Astrocyte (in vitro differentiated cells and primary cell): ENCODE measurements around the gene TERT. TPM values are rescaled to one million over a fixed set of nuclear protein-coding genes. Genes with fewer than 3 reads are reported as not detected.

Experiments
- DNase-seq: peaks from one replicate; pipeline ENCODE4 v3.0.0-alpha.2; 2010; ENCODE audit warnings: low read depth
- FAIRE-seq: peaks from 2 replicates; lab custom pipeline; 2011; peaks lifted over from hg19 to GRCh38; lab: Jason Lieb, UNC
- H2AFZ ChIP-seq: 2 replicates; pipeline ENCODE4 v1.6.0; 2012; ENCODE audit warnings: low read depth, low read length, inconsistent platforms
- H3K27ac ChIP-seq: 2 replicates; pipeline ENCODE4 v1.5.1; 2011; ENCODE audit warnings: low read depth, low read length, inconsistent platforms
- H3K27me3 ChIP-seq: 2 replicates; pipeline ENCODE4 v1.6.0; 2011; ENCODE audit warnings: low read length, inconsistent platforms; ENCODE audit not compliant: insufficient read depth
- H3K36me3 ChIP-seq: 2 replicates; pipeline ENCODE4 v1.5.1; 2011; ENCODE audit warnings: low read length, inconsistent platforms; ENCODE audit not compliant: insufficient read depth
- H3K4me1 ChIP-seq: 2 replicates; pipeline ENCODE4 v1.5.1; 2011; ENCODE audit warnings: low read length, inconsistent platforms; ENCODE audit not compliant: insufficient read depth
- H3K4me2 ChIP-seq: 2 replicates; pipeline ENCODE4 v1.6.0; 2012; ENCODE audit warnings: low read length, inconsistent platforms
- H3K4me3 ChIP-seq: 2 replicates; pipeline ENCODE4 v1.5.1; 2011; ENCODE audit warnings: low read depth, mild to moderate bottlenecking, low read length, inconsistent platforms; ENCODE audit not compliant: insufficient read depth
- H3K79me2 ChIP-seq: 2 replicates; pipeline ENCODE4 v1.6.0; 2012; ENCODE audit warnings: mild to moderate bottlenecking, low read length, inconsistent platforms; ENCODE audit not compliant: insufficient read depth
- H3K9ac ChIP-seq: 2 replicates; pipeline ENCODE4 v1.6.0; 2012; ENCODE audit warnings: mild to moderate bottlenecking, low read length, inconsistent platforms
- H3K9me3 ChIP-seq: 2 replicates; pipeline ENCODE4 v1.5.1; 2012; ENCODE audit warnings: low read depth, mild to moderate bottlenecking, low read length, inconsistent platforms; ENCODE audit not compliant: insufficient read depth
- H4K20me1 ChIP-seq: 2 replicates; pipeline ENCODE4 v1.6.0; 2012; ENCODE audit warnings: low read length, inconsistent platforms; ENCODE audit not compliant: insufficient read depth
- H3K27ac Mint-ChIP-seq: one replicate; pipeline ENCODE4 v1.8.0; 2021; ENCODE audit warnings: mild to moderate bottlenecking, mixed read lengths; ENCODE audit not compliant: unreplicated experiment
- H3K27me3 Mint-ChIP-seq: one replicate; pipeline ENCODE4 v1.8.0; 2021; ENCODE audit warnings: low read depth, mixed read lengths; ENCODE audit not compliant: unreplicated experiment
- H3K36me3 Mint-ChIP-seq: one replicate; pipeline ENCODE4 v1.8.0; 2021; ENCODE audit warnings: low read depth, mixed read lengths; ENCODE audit not compliant: unreplicated experiment
- H3K4me1 Mint-ChIP-seq: one replicate; pipeline ENCODE4 v1.8.0; 2021; ENCODE audit warnings: low read depth, mixed read lengths; ENCODE audit not compliant: unreplicated experiment
- H3K4me3 Mint-ChIP-seq: one replicate; pipeline ENCODE4 v1.8.0; 2021; ENCODE audit warnings: mild to moderate bottlenecking, moderate library complexity, mixed read lengths; ENCODE audit not compliant: unreplicated experiment
- H3K9me3 Mint-ChIP-seq: one replicate; pipeline ENCODE4 v1.8.0; 2021; ENCODE audit warnings: mild to moderate bottlenecking, mixed read lengths; ENCODE audit not compliant: unreplicated experiment
- EZH2 ChIP-seq: IDR thresholded peaks from 2 replicates; pipeline ENCODE4 v1.6.1; 2012; ENCODE audit warnings: mild to moderate bottlenecking, low read length, inconsistent platforms; ENCODE audit not compliant: insufficient read depth
- total RNA-seq: library from RNA; stranded (reverse); gene quantifications from 2 replicates; pipeline ENCODE4 v1.2.1, GENCODE V29; 2021
- TF ChIP-seq, protein P1 (sequence below): IDR thresholded peaks from 2 replicates; pipeline ENCODE4 v1.5.1; 2011; ENCODE audit warnings: low read depth, mild to moderate bottlenecking, inconsistent platforms, low read length, moderate library complexity; ENCODE audit not compliant: insufficient read depth

The TERT gene
- total RNA-seq, 1 donor from 2014 or later, result 0.50 TPM

DNA sequence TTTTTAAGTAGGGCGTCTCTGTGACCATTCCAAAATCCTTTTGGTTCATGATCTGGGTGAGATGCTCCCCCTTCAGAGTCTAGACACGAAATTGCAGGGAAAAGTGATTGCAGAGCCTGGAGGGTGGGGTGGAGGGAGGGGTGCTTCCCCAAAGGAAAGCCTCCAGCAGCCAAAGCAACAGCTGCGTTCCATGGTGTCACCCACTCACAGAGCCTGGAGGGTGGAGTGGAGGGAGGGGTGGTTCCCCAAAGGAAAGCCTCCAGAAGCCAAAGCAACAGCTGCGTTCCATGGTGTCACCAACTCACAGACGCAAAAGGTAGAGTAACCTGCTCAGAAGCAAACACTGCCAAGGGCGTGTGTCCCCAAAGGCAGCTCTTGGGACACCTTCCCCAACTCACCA lies 47.1 kb downstream of the TERT start:
- FAIRE-seq, result no peak

DNA sequence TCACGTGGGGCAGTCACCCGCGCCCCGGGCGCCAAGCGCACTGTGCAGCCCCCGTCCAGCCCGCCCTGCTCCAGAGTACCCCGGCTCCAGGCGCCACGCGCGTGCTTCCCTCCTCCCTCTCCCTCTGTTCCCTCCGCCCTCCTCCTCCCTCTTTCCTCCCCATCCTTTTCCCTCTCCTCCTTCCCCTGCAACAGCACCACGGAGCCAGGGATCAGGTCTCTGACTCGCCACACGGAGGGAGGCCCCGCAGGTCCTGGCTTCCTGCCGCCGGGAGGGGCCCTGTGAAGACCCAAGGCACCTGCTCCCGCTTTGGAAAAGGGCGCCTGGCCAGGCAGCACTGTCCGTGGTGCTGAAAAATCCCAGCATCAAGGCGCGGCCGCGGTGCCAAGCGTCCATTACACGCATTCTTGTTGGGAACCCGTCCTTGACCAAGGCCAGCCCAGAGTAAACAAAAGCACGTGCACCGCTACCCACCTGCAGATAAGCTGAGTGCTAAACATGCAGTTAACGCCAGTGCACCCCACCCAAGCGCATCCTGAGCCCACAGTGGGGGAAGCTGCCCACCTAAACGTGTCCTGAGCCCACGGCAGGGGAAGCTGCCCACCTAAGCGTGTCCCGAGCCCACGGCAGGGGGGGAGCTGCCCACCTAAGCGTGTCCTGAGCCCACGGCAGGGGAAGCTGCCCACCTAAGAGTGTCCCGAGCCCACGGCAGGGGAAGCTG lies 48.0 kb downstream of the TERT start:
- no peaks in the 10 kb centered on the region for H3K4me1 ChIP-seq
- H3K36me3 ChIP-seq, result no peaks in the 10 kb centered on the region
- H3K9ac ChIP-seq, result no peak overlapping the region
- no peak overlapping the region for H2AFZ ChIP-seq
- no peaks in the 10 kb centered on the region for H3K9me3 ChIP-seq
- TF ChIP-seq EZH2, result no peak
- TF ChIP-seq, protein P1, sequence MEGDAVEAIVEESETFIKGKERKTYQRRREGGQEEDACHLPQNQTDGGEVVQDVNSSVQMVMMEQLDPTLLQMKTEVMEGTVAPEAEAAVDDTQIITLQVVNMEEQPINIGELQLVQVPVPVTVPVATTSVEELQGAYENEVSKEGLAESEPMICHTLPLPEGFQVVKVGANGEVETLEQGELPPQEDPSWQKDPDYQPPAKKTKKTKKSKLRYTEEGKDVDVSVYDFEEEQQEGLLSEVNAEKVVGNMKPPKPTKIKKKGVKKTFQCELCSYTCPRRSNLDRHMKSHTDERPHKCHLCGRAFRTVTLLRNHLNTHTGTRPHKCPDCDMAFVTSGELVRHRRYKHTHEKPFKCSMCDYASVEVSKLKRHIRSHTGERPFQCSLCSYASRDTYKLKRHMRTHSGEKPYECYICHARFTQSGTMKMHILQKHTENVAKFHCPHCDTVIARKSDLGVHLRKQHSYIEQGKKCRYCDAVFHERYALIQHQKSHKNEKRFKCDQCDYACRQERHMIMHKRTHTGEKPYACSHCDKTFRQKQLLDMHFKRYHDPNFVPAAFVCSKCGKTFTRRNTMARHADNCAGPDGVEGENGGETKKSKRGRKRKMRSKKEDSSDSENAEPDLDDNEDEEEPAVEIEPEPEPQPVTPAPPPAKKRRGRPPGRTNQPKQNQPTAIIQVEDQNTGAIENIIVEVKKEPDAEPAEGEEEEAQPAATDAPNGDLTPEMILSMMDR, result no peak
- no peaks in the 10 kb centered on the region for H3K4me1 Mint-ChIP-seq
- no peak overlapping the region for H3K4me3 Mint-ChIP-seq
- H4K20me1 ChIP-seq, result no peaks in the 10 kb centered on the region
- DNase-seq (no peak), FAIRE-seq (no peak)
- no peak overlapping the region for H3K27ac ChIP-seq
- H3K27ac Mint-ChIP-seq, result no peak overlapping the region
- H3K27me3 Mint-ChIP-seq, result peaks cover 27% of the 10 kb centered on the region
- no peak overlapping the region for H3K4me3 ChIP-seq
- no peaks in the 10 kb centered on the region for H3K36me3 Mint-ChIP-seq
- H3K4me2 ChIP-seq, result no peak overlapping the region
- no peaks in the 10 kb centered on the region for H3K27me3 ChIP-seq
- no peaks in the 10 kb centered on the region for H3K79me2 ChIP-seq
- H3K9me3 Mint-ChIP-seq, result no peaks in the 10 kb centered on the region

More for the DNA sequence above, 47.1 kb downstream of the TERT start:
- Mint-ChIP-seq H3K36me3 (no peaks in the 10 kb centered on the region), H3K27me3 (peaks cover 24% of the 10 kb centered on the region), H3K4me1 (no peaks in the 10 kb centered on the region), H3K9me3 (no peaks in the 10 kb centered on the region), H3K4me3 (no peak overlapping the region), H3K27ac (no peak overlapping the region)
- TF ChIP-seq EZH2, result no peak
- TF ChIP-seq, protein P1, result no peak
- Histone ChIP-seq H3K4me2 (no peak overlapping the region), H3K36me3 (no peaks in the 10 kb centered on the region), H3K9me3 (no peaks in the 10 kb centered on the region), H2AFZ (no peak overlapping the region), H3K27me3 (no peaks in the 10 kb centered on the region), H3K27ac (no peak overlapping the region), H3K4me1 (no peaks in the 10 kb centered on the region), H4K20me1 (no peaks in the 10 kb centered on the region), H3K4me3 (no peak overlapping the region), H3K9ac (no peak overlapping the region), H3K79me2 (no peaks in the 10 kb centered on the region)
- no peak for DNase-seq

DNA sequence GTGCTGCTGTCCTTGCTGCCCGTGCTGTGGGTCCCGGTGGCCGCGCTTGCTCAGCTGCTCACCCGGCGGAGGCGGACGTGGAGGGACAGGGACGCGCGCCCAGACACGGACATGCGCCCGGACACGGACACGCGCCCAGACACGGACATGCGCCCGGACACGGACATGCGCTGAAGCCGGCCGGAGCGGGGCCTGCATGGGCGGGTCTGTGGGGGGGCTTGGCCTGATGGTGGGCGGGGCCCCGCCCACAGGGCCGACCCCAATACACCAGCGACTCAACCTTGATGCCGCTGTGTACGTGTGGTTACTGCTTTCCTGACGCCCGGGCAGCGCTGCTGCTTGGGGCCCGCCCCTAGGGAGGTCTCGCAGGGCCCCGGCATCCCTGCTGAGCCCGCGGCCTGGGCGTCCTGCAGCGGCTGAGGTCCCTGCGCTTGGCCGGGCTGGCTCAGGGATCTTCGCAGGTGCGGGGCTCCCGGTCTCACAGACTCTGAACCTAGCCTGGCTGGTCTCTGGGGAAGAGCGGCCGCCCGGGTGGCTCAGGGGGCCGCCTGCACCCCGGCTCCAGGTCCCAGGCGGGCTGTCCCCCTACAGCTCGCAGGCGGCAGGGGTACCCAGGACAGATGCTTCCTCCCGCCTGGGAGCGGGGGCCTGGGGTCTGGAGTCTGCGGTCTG lies 48.8 kb downstream of the TERT start:
- DNase-seq (no peak), FAIRE-seq (no peak)
- Histone ChIP-seq H3K9ac (no peak overlapping the region), H3K27me3 (no peaks in the 10 kb centered on the region), H3K27ac (no peak overlapping the region), H2AFZ (no peak overlapping the region), H3K4me2 (no peak overlapping the region), H3K9me3 (no peaks in the 10 kb centered on the region), H3K4me1 (no peaks in the 10 kb centered on the region), H3K4me3 (no peak overlapping the region), H3K36me3 (no peaks in the 10 kb centered on the region), H4K20me1 (no peaks in the 10 kb centered on the region), H3K79me2 (no peaks in the 10 kb centered on the region)
- Mint-ChIP-seq H3K4me3 (no peak overlapping the region), H3K27me3 (peaks cover 35% of the 10 kb centered on the region), H3K36me3 (no peaks in the 10 kb centered on the region), H3K4me1 (no peaks in the 10 kb centered on the region), H3K27ac (no peak overlapping the region), H3K9me3 (peaks cover 2% of the 10 kb centered on the region)
- TF ChIP-seq EZH2, result no peak
- TF ChIP-seq, protein P1, result no peak
